ENCODE measurements around the gene KPNA1.

Gene KPNA1

DNA sequence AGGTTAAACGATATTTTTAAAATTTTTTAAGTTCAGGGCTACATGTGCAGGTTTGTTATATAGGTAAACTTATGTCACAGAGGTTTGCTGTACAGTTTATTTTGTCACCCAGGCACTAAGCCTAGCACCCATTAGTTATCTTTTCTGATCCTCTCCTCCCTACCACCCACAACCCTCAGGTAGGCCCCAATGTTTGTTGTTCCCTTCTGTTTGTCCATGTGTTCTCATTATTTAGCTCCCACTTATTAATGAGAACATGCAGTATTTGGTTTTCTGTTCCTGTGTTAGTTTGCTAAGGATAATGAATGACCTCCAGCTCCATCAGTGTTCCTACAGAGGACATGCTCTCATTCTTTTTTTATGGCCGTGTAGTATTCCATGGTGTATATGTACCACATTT is 115.8 kb downstream of the KPNA1 start:
- Histone ChIP-seq H4K20me1 (ENCODE audit: insufficient read depth) (no peaks in the 10 kb centered on the region), H3K36me3 (ENCODE audit: insufficient read depth) (no peaks in the 10 kb centered on the region), H3K4me1 (ENCODE audit: low read depth, poor library complexity, severe bottlenecking) (no peaks in the 10 kb centered on the region), H3K79me2 (ENCODE audit: insufficient read depth, low read depth) (no peaks in the 10 kb centered on the region), H3K9ac (no peak overlapping the region), H2AFZ (ENCODE audit: low read depth) (no peak overlapping the region), H3K4me3 (IDR thresholded peaks at IDR 0.05; ENCODE audit: insufficient read depth, low read depth, low read length) (no peak overlapping the region), H3K27me3 (ENCODE audit: insufficient read depth, low read depth) (no peaks in the 10 kb centered on the region), H3K4me2 (no peak overlapping the region), H3K27ac (no peak overlapping the region)
- no peak for TF ChIP-seq CTCF (conservative IDR thresholded peaks at IDR 0.05; ENCODE audit: low read depth, low read length)

- Histone ChIP-seq H3K9ac (no peak overlapping the region), H3K4me2 (no peak overlapping the region), H3K4me3 (IDR thresholded peaks at IDR 0.05; ENCODE audit: insufficient read depth, low read depth, low read length) (no peak overlapping the region), H3K27ac (no peak overlapping the region), H3K27me3 (ENCODE audit: insufficient read depth, low read depth) (no peaks in the 10 kb centered on the region), H3K4me1 (ENCODE audit: low read depth, poor library complexity, severe bottlenecking) (no peaks in the 10 kb centered on the region), H2AFZ (ENCODE audit: low read depth) (no peak overlapping the region), H3K79me2 (ENCODE audit: insufficient read depth, low read depth) (no peaks in the 10 kb centered on the region), H3K36me3 (ENCODE audit: insufficient read depth) (no peaks in the 10 kb centered on the region), H4K20me1 (ENCODE audit: insufficient read depth) (no peaks in the 10 kb centered on the region)
- TF ChIP-seq CTCF (conservative IDR thresholded peaks at IDR 0.05; ENCODE audit: low read depth, low read length) = no peak
Measured at GRCh38 chr3:122397201-122397600, 117.5 kb downstream of the KPNA1 start.

DNA sequence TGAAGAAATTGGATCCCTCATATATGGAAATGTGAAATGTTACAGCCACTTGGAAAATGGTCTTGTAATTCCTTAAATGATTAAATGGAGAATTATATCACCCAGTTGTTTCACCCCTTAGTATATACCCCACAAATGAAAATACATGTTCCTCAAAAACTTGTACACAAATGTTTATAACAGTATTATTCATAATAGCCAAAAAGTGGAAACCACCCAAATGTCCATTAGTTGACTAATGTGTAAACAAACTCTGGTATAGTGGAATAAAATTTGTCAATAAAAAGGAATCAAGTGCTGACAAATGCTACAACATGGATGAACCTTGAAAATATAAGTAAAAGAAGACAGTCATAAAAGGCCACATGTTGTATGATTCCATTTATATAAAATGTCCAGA is 118.2 kb downstream of the KPNA1 start:
- no peak overlapping the region for H2AFZ ChIP-seq (ENCODE audit: low read depth)
- no peaks in the 10 kb centered on the region for H4K20me1 ChIP-seq (ENCODE audit: insufficient read depth)
- TF ChIP-seq CTCF (conservative IDR thresholded peaks at IDR 0.05; ENCODE audit: low read depth, low read length) = no peak
- H3K27me3 ChIP-seq (ENCODE audit: insufficient read depth, low read depth) = no peaks in the 10 kb centered on the region
- no peak overlapping the region for H3K4me2 ChIP-seq
- no peaks in the 10 kb centered on the region for H3K4me1 ChIP-seq (ENCODE audit: low read depth, poor library complexity, severe bottlenecking)
- no peak overlapping the region for H3K27ac ChIP-seq
- no peaks in the 10 kb centered on the region for H3K79me2 ChIP-seq (ENCODE audit: insufficient read depth, low read depth)
- no peak overlapping the region for H3K4me3 ChIP-seq (IDR thresholded peaks at IDR 0.05; ENCODE audit: insufficient read depth, low read depth, low read length)
- no peak overlapping the region for H3K9ac ChIP-seq
- H3K36me3 ChIP-seq (ENCODE audit: insufficient read depth) = no peaks in the 10 kb centered on the region

- no peak overlapping the region for H2AFZ ChIP-seq (ENCODE audit: low read depth)
- H3K4me3 ChIP-seq (IDR thresholded peaks at IDR 0.05; ENCODE audit: insufficient read depth, low read depth, low read length) = no peak overlapping the region
- no peaks in the 10 kb centered on the region for H3K79me2 ChIP-seq (ENCODE audit: insufficient read depth, low read depth)
- no peak overlapping the region for H3K27ac ChIP-seq
- H3K27me3 ChIP-seq (ENCODE audit: insufficient read depth, low read depth) = no peaks in the 10 kb centered on the region
- no peak for TF ChIP-seq CTCF (conservative IDR thresholded peaks at IDR 0.05; ENCODE audit: low read depth, low read length)
- H4K20me1 ChIP-seq (ENCODE audit: insufficient read depth) = no peaks in the 10 kb centered on the region
- H3K4me2 ChIP-seq = no peak overlapping the region
- H3K36me3 ChIP-seq (ENCODE audit: insufficient read depth) = no peaks in the 10 kb centered on the region
- H3K4me1 ChIP-seq (ENCODE audit: low read depth, poor library complexity, severe bottlenecking) = no peaks in the 10 kb centered on the region
- no peak overlapping the region for H3K9ac ChIP-seq
Measured at GRCh38 chr3:122395582-122395981, 119.2 kb downstream of the KPNA1 start.

GRCh38 chr3:122394173-122394572 is 120.6 kb downstream of the KPNA1 start:
- H3K27ac ChIP-seq = no peak overlapping the region
- no peak overlapping the region for H2AFZ ChIP-seq (ENCODE audit: low read depth)
- H3K27me3 ChIP-seq (ENCODE audit: insufficient read depth, low read depth) = no peaks in the 10 kb centered on the region
- TF ChIP-seq CTCF (conservative IDR thresholded peaks at IDR 0.05; ENCODE audit: low read depth, low read length) = no peak
- no peaks in the 10 kb centered on the region for H3K4me1 ChIP-seq (ENCODE audit: low read depth, poor library complexity, severe bottlenecking)
- no peaks in the 10 kb centered on the region for H3K79me2 ChIP-seq (ENCODE audit: insufficient read depth, low read depth)
- no peak overlapping the region for H3K4me3 ChIP-seq (IDR thresholded peaks at IDR 0.05; ENCODE audit: insufficient read depth, low read depth, low read length)
- no peak overlapping the region for H3K4me2 ChIP-seq
- H4K20me1 ChIP-seq (ENCODE audit: insufficient read depth) = no peaks in the 10 kb centered on the region
- H3K36me3 ChIP-seq (ENCODE audit: insufficient read depth) = no peaks in the 10 kb centered on the region
- H3K9ac ChIP-seq = no peak overlapping the region
